ENCODE measurements around the gene IQSEC2. TPM values are rescaled to one million over a fixed set of nuclear protein-coding genes. Genes with fewer than 3 reads are reported as not detected.

Gene IQSEC2
- total and polyA plus RNA-seq, 2 of the 13 experiments (the other 11 are each of a cell fraction or from before 2014, with no cell fraction given): 0.13 to 0.21 TPM

DNA sequence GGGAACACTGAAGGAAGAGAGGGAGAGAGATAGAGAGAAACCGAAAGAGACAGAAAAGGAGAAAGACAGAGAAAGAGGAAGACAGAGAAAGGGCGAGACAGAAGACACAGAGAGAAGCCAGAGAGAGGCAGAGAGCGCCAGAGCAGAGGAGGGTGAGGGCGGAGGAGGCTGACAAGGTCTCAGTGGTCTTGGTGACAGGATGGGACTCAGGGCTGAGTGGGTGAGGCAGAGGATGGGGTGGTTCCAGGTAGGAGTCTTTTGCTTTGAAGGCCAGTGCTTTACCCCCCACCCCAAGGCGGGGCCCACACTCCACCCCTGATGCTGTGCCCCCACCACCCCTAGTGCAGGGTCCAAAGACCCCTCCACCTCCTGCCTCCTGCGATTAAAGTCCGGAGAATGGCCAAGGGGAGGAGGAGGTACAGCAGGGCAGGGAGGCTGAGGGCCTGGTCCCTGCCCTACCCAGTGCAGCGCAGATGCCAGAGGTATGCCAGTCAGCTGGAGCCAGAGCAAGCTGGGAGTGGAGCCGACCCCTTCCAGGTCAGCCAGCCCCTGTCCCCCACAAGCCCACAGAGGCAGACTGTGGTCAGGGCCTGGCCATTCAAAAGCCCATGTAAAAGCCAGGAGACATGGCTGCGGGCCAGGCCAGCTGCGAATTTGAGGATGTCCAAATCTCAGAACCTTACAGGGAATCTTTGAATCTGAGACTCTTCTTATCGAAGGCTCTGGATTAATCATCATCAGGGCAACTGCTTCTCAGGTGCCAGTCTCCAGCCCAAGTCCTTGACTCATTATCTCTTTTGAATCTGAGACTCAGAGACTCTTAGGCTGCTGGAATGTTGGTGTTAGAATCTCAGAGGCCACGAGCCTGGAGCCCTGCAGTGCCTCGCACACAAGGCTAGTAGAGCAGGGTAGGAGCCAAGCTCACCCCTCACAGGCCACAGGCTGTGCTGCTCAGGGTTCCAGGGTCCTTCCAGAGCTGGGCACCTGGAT is 758 bp downstream of the IQSEC2 start:
- Histone ChIP-seq H3K4me1 (ENCODE audit: insufficient read depth, low read length) (no peaks in the 10 kb centered on the region), H3K9me3 (ENCODE audit: low read length) (no peaks in the 10 kb centered on the region), H3K27me3 (ENCODE audit: control insufficient read depth in 1 of 2, insufficient read depth in 2 of 2, low read length in 2 of 2) (no peaks in the 10 kb centered on the region), H3K4me3 (replicated peaks in 1 of 3; ENCODE audit: insufficient read depth in 1 of 3, low read depth in 2 of 3, low read length in 3 of 3) (peak overlapping the region in 1 of 3 experiments; percentile 28; a peak in 1 of 6 replicates), H3K4me2 (ENCODE audit: low read depth, low read length) (peak overlapping the region; percentile 32; the same call in 1 of the 2 replicates), H4K20me1 (ENCODE audit: insufficient read depth, low read length) (no peaks in the 10 kb centered on the region), H2AFZ (ENCODE audit: low read length) (no peak overlapping the region), H3K36me3 (replicated peaks in 1 of 2; ENCODE audit: control insufficient read depth in 1 of 2, insufficient read depth in 2 of 2, low read length in 2 of 2) (no peaks in the 10 kb centered on the region), H3K9ac (ENCODE audit: insufficient read depth, low read depth, low read length) (no peak overlapping the region), H3K79me2 (ENCODE audit: insufficient read depth, low read length) (no peaks in the 10 kb centered on the region), H3K27ac (ENCODE audit: extremely low read length, insufficient read depth, low read length) (no peak overlapping the region)
- ChIA-PET POLR2A (no interaction called here), CTCF (ENCODE audit: low intra/inter-chr PET ratio, low total read pairs) (no interaction called here)
- BruUV-seq (replicated peaks): no TSS peak
- no peak for TF ChIP-seq RFX1 (IDR thresholded peaks at IDR 0.05)
- TF ChIP-seq, protein P1, sequence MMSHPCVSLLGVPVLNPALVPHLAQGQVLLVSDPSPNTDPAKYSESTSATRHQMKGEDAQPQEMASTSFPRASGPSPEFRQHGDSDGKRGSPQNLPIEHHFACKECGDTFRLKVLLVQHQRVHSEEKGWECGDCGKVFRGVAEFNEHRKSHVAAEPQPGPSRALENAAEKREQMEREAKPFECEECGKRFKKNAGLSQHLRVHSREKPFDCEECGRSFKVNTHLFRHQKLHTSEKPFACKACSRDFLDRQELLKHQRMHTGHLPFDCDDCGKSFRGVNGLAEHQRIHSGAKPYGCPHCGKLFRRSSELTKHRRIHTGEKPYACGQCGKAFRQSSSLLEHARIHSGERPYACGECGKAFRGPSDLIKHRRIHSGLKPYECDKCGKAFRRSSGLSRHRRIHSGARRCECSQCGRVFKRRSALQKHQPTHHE (CRISPR knock-in tag; IDR thresholded peaks at IDR 0.05; ENCODE audit: borderline replicate concordance): no peak
- no peak for TF ChIP-seq SYNCRIP (IDR thresholded peaks at IDR 0.05; ENCODE audit: insufficient read depth, low read depth, low read length)
- no peak for TF ChIP-seq BRF2 (CRISPR knock-in tag; IDR thresholded peaks at IDR 0.05)
- no peak for TF ChIP-seq SPEN (CRISPR knock-in tag; IDR thresholded peaks at IDR 0.05; ENCODE audit: low read depth)
- TF ChIP-seq ARID4A (CRISPR knock-in tag; IDR thresholded peaks at IDR 0.05; ENCODE audit: borderline replicate concordance): no peak
- TF ChIP-seq EP300 (IDR thresholded peaks at IDR 0.05; ENCODE audit: low read depth in 2 of 2, low read length in 2 of 2): no peak
- no peak for TF ChIP-seq EP300 (CRISPR knock-in tag; IDR thresholded peaks at IDR 0.05; ENCODE audit: borderline replicate concordance)
- no peak for TF ChIP-seq TOE1 (CRISPR knock-in tag; IDR thresholded peaks at IDR 0.05)
- no peak for TF ChIP-seq IRF2 (CRISPR knock-in tag; IDR thresholded peaks at IDR 0.05)
- TF ChIP-seq CREB1 (IDR thresholded peaks at IDR 0.05): no peak
- no peak for TF ChIP-seq CREB1 (CRISPR knock-in tag; IDR thresholded peaks at IDR 0.05)
- no peak for TF ChIP-seq ETV6 (CRISPR knock-in tag; conservative IDR thresholded peaks at IDR 0.05)
- TF ChIP-seq ASH2L (IDR thresholded peaks at IDR 0.05; ENCODE audit: insufficient read length, low read depth, low read length): no peak
- intact Hi-C loops (cut with micrococcal nuclease; ENCODE audit: unreplicated experiment): no loop called here
- ATAC-seq: peak; percentile 64
- FAIRE-seq: no peak
- in situ Hi-C loops (cut with HindIII; ENCODE audit: extremely low pct_ligation_motif_present, low pct_unique_long_range_greater_than_20kb): no loop called here
- WGBS (ENCODE audit: low lambda C conversion rate): 18% methylated on average over 5 of the region's 14 CpGs
- no peak for DNase-seq (ENCODE audit: low spot score)
